SU-DHL-6 (cell line): ENCODE data around the gene ATP9B.

Source experiments
- EZH2phosphoT487 ChIP-seq: fragments of 200-600 bp; sonication (generic), shearing (Covaris generic); conservative IDR thresholded peaks from 2 replicates; pipeline ENCODE4 v1.6.1; 2018; ENCODE audit warnings: mild to moderate bottlenecking, antibody characterized with exemption, low read length, moderate library complexity, mixed read lengths
- TF ChIP-seq, protein P1 (sequence below): fragments of 200-600 bp; sonication (generic); IDR thresholded peaks from one replicate; pipeline ENCODE4 v1.5.1; 2017; ENCODE audit warnings: antibody characterized with exemption, mild to moderate bottlenecking, low read length, moderate library complexity; ENCODE audit not compliant: insufficient read depth, poor library complexity, severe bottlenecking

DNA sequence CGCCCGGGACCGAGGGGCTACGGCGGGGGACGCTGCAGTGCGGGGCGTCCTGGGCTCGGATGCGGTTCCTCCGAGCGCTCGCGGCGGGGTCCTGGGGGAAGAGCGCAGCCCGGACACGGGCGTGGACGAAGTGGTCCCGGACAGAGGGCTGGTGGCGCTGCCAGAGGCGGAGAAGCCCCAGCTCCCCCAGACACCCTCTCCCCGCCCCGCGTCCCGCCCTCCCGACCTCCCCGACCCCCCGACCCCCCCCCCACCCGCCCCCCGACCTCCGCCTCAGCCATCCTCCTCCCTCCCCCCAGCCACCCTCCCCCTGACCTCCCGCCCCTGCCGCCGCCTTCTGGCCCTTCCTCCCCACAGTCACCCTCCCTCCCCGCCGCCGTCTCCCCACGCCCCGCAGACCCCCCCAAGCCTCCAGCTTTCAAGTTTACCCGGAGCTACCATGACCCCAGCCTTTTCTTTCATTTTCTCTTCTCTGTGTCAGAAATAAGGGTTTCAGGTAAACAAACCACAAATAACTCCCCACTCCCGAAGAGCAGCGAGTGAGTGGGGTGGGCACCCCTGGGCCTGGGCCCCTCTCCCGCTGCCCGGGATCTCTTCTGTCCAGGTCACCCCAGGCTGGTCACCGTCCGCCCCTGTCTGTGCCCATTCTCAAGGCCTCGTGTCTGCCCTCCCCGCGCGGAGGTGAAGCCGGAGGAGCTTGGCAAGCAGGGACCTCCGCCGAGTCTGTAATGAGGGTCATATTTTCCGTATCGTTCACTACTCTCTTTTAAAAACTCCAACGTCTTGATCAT lies 331.6 kb downstream of the ATP9B start:
- TF ChIP-seq, protein P1, sequence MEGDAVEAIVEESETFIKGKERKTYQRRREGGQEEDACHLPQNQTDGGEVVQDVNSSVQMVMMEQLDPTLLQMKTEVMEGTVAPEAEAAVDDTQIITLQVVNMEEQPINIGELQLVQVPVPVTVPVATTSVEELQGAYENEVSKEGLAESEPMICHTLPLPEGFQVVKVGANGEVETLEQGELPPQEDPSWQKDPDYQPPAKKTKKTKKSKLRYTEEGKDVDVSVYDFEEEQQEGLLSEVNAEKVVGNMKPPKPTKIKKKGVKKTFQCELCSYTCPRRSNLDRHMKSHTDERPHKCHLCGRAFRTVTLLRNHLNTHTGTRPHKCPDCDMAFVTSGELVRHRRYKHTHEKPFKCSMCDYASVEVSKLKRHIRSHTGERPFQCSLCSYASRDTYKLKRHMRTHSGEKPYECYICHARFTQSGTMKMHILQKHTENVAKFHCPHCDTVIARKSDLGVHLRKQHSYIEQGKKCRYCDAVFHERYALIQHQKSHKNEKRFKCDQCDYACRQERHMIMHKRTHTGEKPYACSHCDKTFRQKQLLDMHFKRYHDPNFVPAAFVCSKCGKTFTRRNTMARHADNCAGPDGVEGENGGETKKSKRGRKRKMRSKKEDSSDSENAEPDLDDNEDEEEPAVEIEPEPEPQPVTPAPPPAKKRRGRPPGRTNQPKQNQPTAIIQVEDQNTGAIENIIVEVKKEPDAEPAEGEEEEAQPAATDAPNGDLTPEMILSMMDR = no peak
- no peak for TF ChIP-seq EZH2phosphoT487
